Right lobe of liver (tissue), 4 donors: ENCODE data around the gene MGP.

Experiments used
- CTCF ChIP-seq, 4 donors: fragments of 200-600 bp in 3 of 4; fragments of 450-650 bp in 1 of 4; IDR thresholded peaks; one replicate each; pipeline versions ENCODE4 v1.5.1 to v1.8.0; 2016 to 2022; ENCODE audit warnings: antibody characterized with exemption in 4 of 4, mild to moderate bottlenecking in 2 of 4
- POLR2A ChIP-seq: fragments of 450-650 bp; IDR thresholded peaks from one replicate; pipeline ENCODE4 v1.6.1; 2017; ENCODE audit warnings: antibody characterized with exemption, mild to moderate bottlenecking
- donor health status: DM: no; HTN: no; CAD: no.
- donor health status: DM: no; HTN: no; CAD: no.
- donor health status: DM: no; HTN: yes; CAD: no.

DNA sequence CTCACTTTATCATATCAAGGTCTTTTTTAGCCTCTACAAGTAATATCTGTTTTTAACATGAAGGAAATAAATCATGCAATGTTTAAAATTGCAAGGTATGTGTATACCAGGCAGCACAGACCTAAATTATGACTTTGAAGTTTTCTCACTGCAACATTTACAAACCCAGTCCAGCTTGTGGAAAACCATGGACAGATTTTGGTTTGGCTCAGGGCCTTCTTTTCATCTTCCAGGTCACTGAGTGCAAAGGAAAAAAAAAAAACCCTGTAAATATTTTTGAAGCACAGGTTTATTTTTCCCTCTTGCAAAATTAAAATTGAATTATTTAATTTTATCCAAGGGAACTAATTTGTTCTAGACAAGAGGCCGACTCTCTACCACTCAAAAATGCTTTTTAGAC is 13.8 kb downstream of the MGP start:
- TF ChIP-seq CTCF (IDR thresholded peaks at IDR 0.05) (no peak), POLR2A (no peak)
